Upper lobe of right lung (tissue), 1 donor: Measurements from ENCODE around the gene ZNF583. TPM values are rescaled to one million over a fixed set of nuclear protein-coding genes. Genes with fewer than 3 reads are reported as not detected.

Experiments
- ATAC-seq: fragments of 200-7000 bp; cut with Tn5 transposase; one replicate; pipeline ENCODE4 v1.9.1; 2020; ENCODE audit warnings: mild to moderate bottlenecking, moderate library complexity
- DNase-seq: peaks from one replicate; pipeline ENCODE4 v3.0.0-alpha.2; 2020
- H3K27ac ChIP-seq: fragments of 200-600 bp; one replicate; pipeline ENCODE4 v1.8.0; 2022
- H3K27me3 ChIP-seq: fragments of 200-600 bp; one replicate; pipeline ENCODE4 v1.8.0; 2022; ENCODE audit warnings: mild to moderate bottlenecking
- H3K36me3 ChIP-seq: fragments of 200-600 bp; one replicate; pipeline ENCODE4 v1.8.0; 2022
- H3K4me1 ChIP-seq: fragments of 200-600 bp; one replicate; pipeline ENCODE4 v1.8.0; 2022
- H3K4me3 ChIP-seq: fragments of 200-600 bp; one replicate; pipeline ENCODE4 v1.8.0; 2022; ENCODE audit warnings: mild to moderate bottlenecking
- H3K9me3 ChIP-seq: fragments of 200-600 bp; one replicate; pipeline ENCODE4 v1.8.0; 2022
- CTCF ChIP-seq: fragments of 200-600 bp; IDR thresholded peaks from one replicate; pipeline ENCODE4 v1.8.0; 2022; ENCODE audit warnings: antibody characterized with exemption
- intact Hi-C: fragments of 100-400 bp; cut with DNase I; formaldehyde crosslinking; loops from one replicate; pipeline ENCODE4 v1.11.0; 2022
- long read RNA-seq: library from polyadenylated mRNA; unstranded; transcript quantifications from one replicate; pipeline ENCODE4 v2.0.0, GENCODE V29; 2021
- total RNA-seq: library from RNA; stranded (reverse); fragmentation: NEBNext Ultra II Directional; extraction: Animal tissue kit (Norgen Biotek cat#: 25700); gene quantifications from one replicate; pipeline ENCODE4 v1.2.1, GENCODE V29; 2021
- donor health status: DM: no; HTN: yes; CAD: no; lungs with severe emphysema.

The ZNF583 gene
- total RNA-seq, result 9.3 TPM
- long read RNA-seq, full-length matches to known transcripts, result 9 of 11 reads
- long read RNA-seq, partial matches to known transcripts, result 0 of 11 reads
- long read RNA-seq, other reads (novel, unspliced or antisense), result 2 of 11 reads

GRCh38 chr19:56403764-56404704 is at the start of gene ZNF583:
ZNF583 (plus strand) TSS chr19:56404332; CDS start chr19:56407115, 2,783 bp downstream.
- peak; percentile 98 for ATAC-seq

DNA sequence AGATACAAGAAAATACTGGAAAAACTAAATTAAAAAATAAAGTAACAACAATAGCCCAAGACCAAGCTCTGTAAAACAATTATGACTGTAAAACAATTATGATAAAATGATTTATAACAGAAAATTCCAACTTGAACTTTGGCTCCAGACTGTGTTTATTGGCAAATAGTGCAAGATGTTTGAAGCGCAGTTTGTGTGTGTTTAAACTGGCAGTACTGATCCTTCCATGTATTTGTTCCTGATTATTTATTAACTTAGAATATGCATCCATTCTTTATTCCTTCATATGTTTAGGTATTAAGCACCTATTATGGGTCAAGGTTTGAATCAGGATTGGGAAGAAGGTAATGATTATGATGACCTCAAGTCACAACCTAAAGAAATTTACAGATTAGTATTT is 48.6 kb upstream of the ZNF583 start:
- no peaks in the 10 kb centered on the region for H3K4me1 ChIP-seq
- H3K27ac ChIP-seq, result no peak overlapping the region
- H3K4me3 ChIP-seq, result no peak overlapping the region
- no peaks in the 10 kb centered on the region for H3K36me3 ChIP-seq
- ATAC-seq, result no peak
- no peak for DNase-seq
- no peak for TF ChIP-seq CTCF
- H3K9me3 ChIP-seq, result peaks cover 9% of the 10 kb centered on the region
- intact Hi-C loops, result no loop called here
- H3K27me3 ChIP-seq, result no peaks in the 10 kb centered on the region

More at GRCh38 chr19:56403764-56404704, at the start of gene ZNF583:
- Histone ChIP-seq H3K27me3 (no peaks in the 10 kb centered on the region), H3K36me3 (peaks cover 17% of the 10 kb centered on the region), H3K27ac (peak within 1 kb of the TSS; percentile 96), H3K4me1 (peaks cover 7% of the 10 kb centered on the region), H3K4me3 (peak within 1 kb of the TSS; percentile 76), H3K9me3 (peaks cover 8% of the 10 kb centered on the region)
- intact Hi-C loops, result no loop called here
- no peak for TF ChIP-seq CTCF
- peak; percentile 98 for DNase-seq

DNA sequence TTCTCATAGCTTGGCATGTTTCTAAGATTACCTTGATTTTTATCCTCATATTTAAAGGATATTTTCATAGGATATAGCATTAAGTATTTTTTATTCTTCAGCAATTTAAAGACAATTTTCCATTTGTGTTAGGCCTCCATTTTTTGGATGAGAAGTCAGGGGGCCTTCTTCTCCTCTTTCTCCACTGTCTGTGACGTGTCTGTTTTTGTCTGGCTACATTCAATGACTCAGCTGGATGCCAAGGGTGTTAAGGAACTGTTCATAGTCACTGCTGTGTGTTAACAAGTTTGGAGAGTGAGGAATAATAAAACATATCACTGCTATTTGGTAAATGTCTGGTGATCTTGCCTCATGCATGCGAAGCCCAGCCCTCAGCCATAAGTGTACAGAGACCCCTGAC is 47.2 kb upstream of the ZNF583 start:
- H3K36me3 ChIP-seq, result no peaks in the 10 kb centered on the region
- H3K27ac ChIP-seq, result no peak overlapping the region
- H3K4me1 ChIP-seq, result no peaks in the 10 kb centered on the region
- TF ChIP-seq CTCF, result no peak
- ATAC-seq (no peak), DNase-seq (no peak)
- no peak overlapping the region for H3K4me3 ChIP-seq
- H3K27me3 ChIP-seq, result no peaks in the 10 kb centered on the region
- peaks cover 12% of the 10 kb centered on the region for H3K9me3 ChIP-seq
- intact Hi-C loops, result no loop called here

GRCh38 chr19:56360841-56361240 is 43.3 kb upstream of the ZNF583 start:
- no peaks in the 10 kb centered on the region for H3K27me3 ChIP-seq
- no peak for ATAC-seq

More at GRCh38 chr19:56360841-56361240, 43.3 kb upstream of the ZNF583 start:
- Histone ChIP-seq H3K9me3 (peaks cover 17% of the 10 kb centered on the region), H3K4me3 (no peak overlapping the region), H3K27ac (no peak overlapping the region), H3K36me3 (no peaks in the 10 kb centered on the region), H3K4me1 (no peaks in the 10 kb centered on the region)
- intact Hi-C loops, result no loop called here
- no peak for DNase-seq
- TF ChIP-seq CTCF, result no peak
